D721Med (cell line): ENCODE measurements around the gene PHF21A.

Experiments
- DNase-seq: peaks from one replicate; pipeline ENCODE4 v3.0.0; 2011; ENCODE audit warnings: low spot score; ENCODE audit not compliant: insufficient read length
- FAIRE-seq: peaks from 2 replicates; lab custom pipeline; 2011; peaks lifted over from hg19 to GRCh38; lab: Jason Lieb, UNC
- TF ChIP-seq, protein P1 (sequence below): IDR thresholded peaks from 2 replicates; pipeline ENCODE4 v1.5.1; 2012; ENCODE audit warnings: mild to moderate bottlenecking, control low read depth; ENCODE audit not compliant: insufficient read depth; ENCODE audit errors: missing control alignments

The PHF21A gene

GRCh38 chr11:46114378-46114777, 6.9 kb downstream of the PHF21A start:
- TF ChIP-seq, protein P1, sequence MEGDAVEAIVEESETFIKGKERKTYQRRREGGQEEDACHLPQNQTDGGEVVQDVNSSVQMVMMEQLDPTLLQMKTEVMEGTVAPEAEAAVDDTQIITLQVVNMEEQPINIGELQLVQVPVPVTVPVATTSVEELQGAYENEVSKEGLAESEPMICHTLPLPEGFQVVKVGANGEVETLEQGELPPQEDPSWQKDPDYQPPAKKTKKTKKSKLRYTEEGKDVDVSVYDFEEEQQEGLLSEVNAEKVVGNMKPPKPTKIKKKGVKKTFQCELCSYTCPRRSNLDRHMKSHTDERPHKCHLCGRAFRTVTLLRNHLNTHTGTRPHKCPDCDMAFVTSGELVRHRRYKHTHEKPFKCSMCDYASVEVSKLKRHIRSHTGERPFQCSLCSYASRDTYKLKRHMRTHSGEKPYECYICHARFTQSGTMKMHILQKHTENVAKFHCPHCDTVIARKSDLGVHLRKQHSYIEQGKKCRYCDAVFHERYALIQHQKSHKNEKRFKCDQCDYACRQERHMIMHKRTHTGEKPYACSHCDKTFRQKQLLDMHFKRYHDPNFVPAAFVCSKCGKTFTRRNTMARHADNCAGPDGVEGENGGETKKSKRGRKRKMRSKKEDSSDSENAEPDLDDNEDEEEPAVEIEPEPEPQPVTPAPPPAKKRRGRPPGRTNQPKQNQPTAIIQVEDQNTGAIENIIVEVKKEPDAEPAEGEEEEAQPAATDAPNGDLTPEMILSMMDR, result no peak
- DNase-seq, result no peak
- FAIRE-seq, result no peak

- FAIRE-seq, result no peak
- TF ChIP-seq, protein P1, result no peak
These were observed 8.2 kb downstream of the PHF21A start for GRCh38 chr11:46112961-46113607.

GRCh38 chr11:46108751-46109150, 12.5 kb downstream of the PHF21A start:
- TF ChIP-seq, protein P1, result no peak
- DNase-seq, result no peak
- no peak for FAIRE-seq

More at GRCh38 chr11:46112961-46113607, 8.2 kb downstream of the PHF21A start:
- DNase-seq, result peak; percentile 48

DNA sequence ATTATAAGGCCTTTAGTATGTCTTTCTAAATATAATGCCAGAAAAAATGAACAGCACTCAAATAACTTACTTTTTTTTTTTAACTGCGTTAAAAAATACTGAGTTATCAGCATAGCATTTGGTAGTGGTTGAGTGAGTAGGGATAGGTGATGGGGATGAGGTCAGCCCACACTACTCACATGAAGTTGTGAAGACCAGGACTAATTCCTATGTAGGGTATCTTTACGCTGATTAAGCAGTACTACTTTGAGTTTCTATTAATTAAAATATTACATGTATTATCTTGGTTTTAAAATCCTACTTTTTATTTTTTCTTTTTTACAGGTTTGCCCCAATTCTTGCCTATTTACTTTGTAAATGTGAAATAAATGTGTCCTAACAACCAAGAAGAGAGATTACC, 13.5 kb downstream of the PHF21A start:
- no peak for FAIRE-seq
- TF ChIP-seq, protein P1, result no peak
- no peak for DNase-seq

GRCh38 chr11:46107408-46107718, 13.9 kb downstream of the PHF21A start:
- DNase-seq (no peak), FAIRE-seq (no peak)

GRCh38 chr11:46106530-46107407, 14.5 kb downstream of the PHF21A start:
- no peak for FAIRE-seq
- TF ChIP-seq, protein P1, result no peak

More at GRCh38 chr11:46107408-46107718, 13.9 kb downstream of the PHF21A start:
- TF ChIP-seq, protein P1, result no peak

DNA sequence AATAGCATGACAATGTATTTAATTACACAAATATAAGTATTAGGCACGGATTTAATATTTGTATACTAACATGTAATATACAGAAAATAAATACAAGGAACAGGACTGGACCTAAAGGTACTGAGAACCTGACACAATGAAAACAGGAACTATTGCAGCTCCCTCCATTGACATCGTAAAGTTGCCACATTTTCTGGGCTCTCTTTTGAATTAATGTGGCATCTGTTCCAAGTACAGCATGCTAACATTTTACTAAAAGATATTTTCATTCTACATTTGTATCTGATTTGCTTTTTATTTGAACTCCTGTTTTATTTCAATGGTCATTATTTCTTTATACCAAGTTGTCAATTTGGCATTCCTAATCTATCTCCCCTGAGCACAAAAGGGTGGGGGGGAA, 15.3 kb downstream of the PHF21A start:
- FAIRE-seq, result no peak
- TF ChIP-seq, protein P1, result no peak
- DNase-seq, result no peak

More at GRCh38 chr11:46106530-46107407, 14.5 kb downstream of the PHF21A start:
- no peak for DNase-seq
